Naive thymus-derived CD8-positive, alpha-beta T cell (primary cell): Measurements from ENCODE around the gene PLEKHG2. TPM values are rescaled to one million over a fixed set of nuclear protein-coding genes. Genes with fewer than 3 reads are reported as not detected.
A peak's percentile ranks its signal among the peaks of the same experiment; 100 is the strongest.

Source experiments
- ATAC-seq, 2 donors: fragments of 150-1000 bp; cut with Tn5 transposase in 1 of 2; sonication (Bioruptor Pico), chemical (Tn5 transposase) in 1 of 2; 1 replicate in 1 of 2; 2 replicates in 1 of 2; pipeline ENCODE4 v1.10.0; 2021; ENCODE audit warnings: mild to moderate bottlenecking in 2 of 2, moderate library complexity in 2 of 2
- POLR2A ChIA-PET: fragments of 350-600 bp; sonication (Branson Sonifier 250); formaldehyde crosslinking; loops from one replicate; lab custom pipeline; 2021; ENCODE audit warnings: antibody characterized with exemption; lab: Charles Lee
- DNase-seq, 10 donors: peaks; one replicate each; pipeline versions ENCODE4 v3.0.0 to v3.0.0-alpha.2; 2020 to 2022
- H3K27ac Mint-ChIP-seq, 10 donors: one replicate each; pipeline ENCODE4 v1.8.0; 2020 to 2022; ENCODE audit warnings: mild to moderate bottlenecking in 10 of 10, mixed read lengths in 10 of 10, moderate library complexity in 4 of 10, inconsistent platforms in 1 of 10
- H3K27me3 Mint-ChIP-seq, 5 donors: one replicate each; pipeline ENCODE4 v1.8.0; 2021 to 2022; ENCODE audit warnings: mixed read lengths in 5 of 5
- H3K36me3 Mint-ChIP-seq, 3 donors: one replicate each; pipeline ENCODE4 v1.8.0; 2020 to 2022; ENCODE audit warnings: mixed read lengths in 3 of 3, mild to moderate bottlenecking in 2 of 3, inconsistent platforms in 1 of 3
- H3K4me1 Mint-ChIP-seq, 4 donors: one replicate each; pipeline ENCODE4 v1.8.0; 2021 to 2022; ENCODE audit warnings: mixed read lengths in 4 of 4
- H3K4me3 Mint-ChIP-seq, 10 donors: one replicate each; pipeline ENCODE4 v1.8.0; 2020 to 2022; ENCODE audit warnings: mild to moderate bottlenecking in 10 of 10, mixed read lengths in 10 of 10, moderate library complexity in 6 of 10, inconsistent platforms in 1 of 10
- H3K9me3 Mint-ChIP-seq, 9 donors: one replicate each; pipeline ENCODE4 v1.8.0; 2020 to 2022; ENCODE audit warnings: mixed read lengths in 9 of 9, mild to moderate bottlenecking in 3 of 9, inconsistent platforms in 1 of 9, moderate library complexity in 1 of 9
- polyA plus RNA-seq, 3 donors: library from polyadenylated mRNA; unstranded; fragments of 300-500 nt; fragmentation: Illumina TruSeq; gene quantifications; one replicate each; pipeline ENCODE4 v1.2.3, GENCODE V29; 2021
- total RNA-seq, 8 experiments: library from RNA in 2 of 8; stranded (reverse) in 2 of 8; gene quantifications; one replicate each; pipeline ENCODE4 v1.2.3 and lab custom pipeline; 2021 to 2026

Gene PLEKHG2
- total and polyA plus RNA-seq, 5 experiments from 2014 or later = 4.2 to 23.8 (median 5.0) TPM

DNA sequence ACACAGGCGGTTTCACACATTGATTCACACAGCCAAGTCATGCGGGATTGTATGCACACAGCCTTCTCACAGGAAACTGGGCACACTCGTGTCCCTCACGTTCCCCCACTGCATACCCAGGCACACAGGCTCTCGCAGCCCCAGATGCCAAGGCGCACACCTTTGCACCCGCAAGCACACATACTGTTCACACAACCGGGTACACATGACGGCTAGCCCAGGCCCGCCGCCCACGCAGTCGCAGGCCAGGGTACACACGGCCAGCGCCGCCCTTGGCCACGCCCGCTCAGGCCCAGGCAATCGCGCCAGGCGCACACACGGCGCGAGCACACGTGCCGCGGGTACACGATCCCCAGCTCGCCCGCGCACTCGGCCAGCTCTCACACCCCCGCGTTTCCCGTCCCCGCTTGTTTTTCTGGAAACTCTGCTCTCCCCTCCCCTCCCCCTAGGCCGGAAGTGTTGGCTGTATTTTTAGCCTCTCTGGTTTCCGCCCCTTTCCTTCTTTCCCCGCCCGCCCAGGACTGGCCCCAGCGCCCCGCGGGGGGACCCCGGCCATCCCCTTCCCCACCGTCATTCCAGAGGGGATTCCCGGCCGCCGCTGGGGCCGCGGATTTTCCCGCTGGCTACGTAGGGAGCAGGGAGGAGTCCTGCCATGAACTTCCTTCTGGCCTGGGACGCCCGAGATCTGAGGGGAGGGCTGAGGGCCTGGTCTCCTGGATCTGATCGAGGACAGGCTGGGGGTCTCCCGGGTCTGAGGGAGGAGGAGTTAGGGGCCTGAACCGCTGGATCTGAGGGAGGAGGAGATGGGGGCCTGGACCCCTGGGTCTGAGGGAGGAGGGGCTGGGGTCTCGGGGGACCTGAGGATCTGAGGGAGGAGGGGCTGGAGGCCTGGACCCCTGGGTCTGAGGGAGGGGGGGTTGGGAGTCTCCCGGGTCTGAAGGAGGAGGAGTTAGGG is 9.8 kb upstream of the PLEKHG2 start:
- Mint-ChIP-seq H3K4me3 (peak overlapping the region; percentile 79 to 98 (median 87)), H3K36me3 (peaks cover 0 to 10% (median 5%) of the 10 kb centered on the region in 3 donors), H3K27ac (peak overlapping the region; percentile 94 to 100 (median 98)), H3K9me3 (no peaks in the 10 kb centered on the region), H3K27me3 (peaks cover 0 to 3% (median 0%) of the 10 kb centered on the region in 5 donors), H3K4me1 (peaks cover 29 to 72% (median 64%) of the 10 kb centered on the region in 4 donors)
- DNase-seq = peak; percentile 74 to 93 (median 82)
- POLR2A ChIA-PET = interaction anchor here (1.0 to 11.2 kb wide), 13 partner anchors 10 to 784 kb away, joined by 3 to 258 read pairs (median 7); partner anchors contain the start of genes EIF3K, GMFG, MED29 and PAF1
- peak in 1 of 2 donors; percentile 5 for ATAC-seq

GRCh38 chr19:39403331-39404312 is 8.8 kb upstream of the PLEKHG2 start:
- H3K27ac Mint-ChIP-seq = peak overlapping the region; percentile 94 to 100 (median 98)
- peak overlapping the region; percentile 79 to 98 (median 87) for H3K4me3 Mint-ChIP-seq
- ATAC-seq (peak; percentile 29 to 35), DNase-seq (peak; percentile 87 to 99 (median 94))
- peaks cover 29 to 69% (median 60%) of the 10 kb centered on the region in 4 donors for H3K4me1 Mint-ChIP-seq
- POLR2A ChIA-PET = interaction anchor here (0.7 to 11.2 kb wide), 9 partner anchors 9 to 1313 kb away, joined by 3 to 258 read pairs (median 7); partner anchors contain the start of genes COQ8B, ITPKC, MED29 and PAF1
- H3K27me3 Mint-ChIP-seq = peaks cover 0 to 3% (median 0%) of the 10 kb centered on the region in 5 donors
- peaks cover 2 to 16% (median 15%) of the 10 kb centered on the region in 3 donors for H3K36me3 Mint-ChIP-seq
- H3K9me3 Mint-ChIP-seq = no peaks in the 10 kb centered on the region

- H3K27ac Mint-ChIP-seq = peak overlapping the region; percentile 94 to 100 (median 98)
- peaks cover 0 to 3% (median 0%) of the 10 kb centered on the region in 5 donors for H3K27me3 Mint-ChIP-seq
- POLR2A ChIA-PET = interaction anchor here (0.6 to 11.2 kb wide), 13 partner anchors 8 to 574 kb away, joined by 3 to 258 read pairs (median 5); partner anchors contain the start of genes GMFG, MED29, PAF1 and PLEKHG2
- H3K4me3 Mint-ChIP-seq = peak overlapping the region; percentile 79 to 98 (median 92)
- peaks cover 6 to 19% (median 18%) of the 10 kb centered on the region in 3 donors for H3K36me3 Mint-ChIP-seq
- no peak for ATAC-seq
- H3K9me3 Mint-ChIP-seq = peaks cover 0 to 2% (median 0%) of the 10 kb centered on the region in 9 donors
- peak in 3 of 10 donors; percentile 22 to 39 (median 38) for DNase-seq
- peaks cover 29 to 69% (median 50%) of the 10 kb centered on the region in 4 donors for H3K4me1 Mint-ChIP-seq
Measured at GRCh38 chr19:39405261-39405957, 7.1 kb upstream of the PLEKHG2 start.

GRCh38 chr19:39405958-39406655 is 6.4 kb upstream of the PLEKHG2 start:
- ATAC-seq (peak; percentile 19 to 24), DNase-seq (peak in 9 of 10 donors; percentile 81 to 98 (median 94))
- H3K36me3 Mint-ChIP-seq = peaks cover 6 to 19% (median 18%) of the 10 kb centered on the region in 3 donors
- peaks cover 0 to 2% (median 0%) of the 10 kb centered on the region in 9 donors for H3K9me3 Mint-ChIP-seq
- peak overlapping the region; percentile 79 to 98 (median 92) for H3K4me3 Mint-ChIP-seq
- peaks cover 35 to 71% (median 51%) of the 10 kb centered on the region in 4 donors for H3K4me1 Mint-ChIP-seq
- H3K27ac Mint-ChIP-seq = peak overlapping the region; percentile 94 to 100 (median 98)
- H3K27me3 Mint-ChIP-seq = peaks cover 0 to 3% (median 0%) of the 10 kb centered on the region in 5 donors
- POLR2A ChIA-PET = interaction anchor here (0.8 to 9.1 kb wide), 9 partner anchors 9 to 554 kb away, joined by 3 to 183 read pairs (median 4); partner anchors contain the start of genes EID2B, GMFG, MED29 and PAF1

- POLR2A ChIA-PET = interaction anchor here (0.8 to 9.1 kb wide), 10 partner anchors 9 to 553 kb away, joined by 3 to 183 read pairs (median 10); partner anchors contain the start of genes EID2B, GMFG, MED29 and PAF1
- Mint-ChIP-seq H3K27me3 (peaks cover 0 to 4% (median 0%) of the 10 kb centered on the region in 5 donors), H3K4me1 (peaks cover 36 to 71% (median 51%) of the 10 kb centered on the region in 4 donors), H3K4me3 (peak within 1 kb of the TSS; percentile 79 to 98 (median 94)), H3K9me3 (peaks cover 0 to 2% (median 0%) of the 10 kb centered on the region in 9 donors), H3K36me3 (peaks cover 6 to 19% (median 18%) of the 10 kb centered on the region in 3 donors), H3K27ac (peak within 1 kb of the TSS; percentile 94 to 100 (median 98))
- ATAC-seq (peak; percentile 27 to 28), DNase-seq (peak; percentile 81 to 95 (median 89))
Measured at GRCh38 chr19:39406656-39407409, 5.6 kb upstream of the PLEKHG2 start, which contains the start of gene ZFP36. ZFP36 (plus strand) TSS chr19:39406847; CDS start chr19:39406905, 58 bp downstream.

- DNase-seq (peak in 1 of 10 donors; percentile 67), ATAC-seq (no peak)
- POLR2A ChIA-PET = interaction anchor here (1.1 to 9.1 kb wide), 7 partner anchors 10 to 125 kb away, joined by 3 to 183 read pairs (median 17); partner anchors contain the start of genes EID2B, GMFG, MED29 and PAF1
- Mint-ChIP-seq H3K27ac (peak overlapping the region; percentile 93 to 100 (median 98)), H3K4me3 (peak overlapping the region; percentile 79 to 98 (median 94)), H3K36me3 (peaks cover 6 to 21% (median 19%) of the 10 kb centered on the region in 3 donors), H3K9me3 (peaks cover 0 to 5% (median 0%) of the 10 kb centered on the region in 9 donors), H3K27me3 (peaks cover 0 to 8% (median 0%) of the 10 kb centered on the region in 5 donors), H3K4me1 (peaks cover 36 to 71% (median 51%) of the 10 kb centered on the region in 4 donors)
Measured at GRCh38 chr19:39407410-39407659, 5.1 kb upstream of the PLEKHG2 start.

DNA sequence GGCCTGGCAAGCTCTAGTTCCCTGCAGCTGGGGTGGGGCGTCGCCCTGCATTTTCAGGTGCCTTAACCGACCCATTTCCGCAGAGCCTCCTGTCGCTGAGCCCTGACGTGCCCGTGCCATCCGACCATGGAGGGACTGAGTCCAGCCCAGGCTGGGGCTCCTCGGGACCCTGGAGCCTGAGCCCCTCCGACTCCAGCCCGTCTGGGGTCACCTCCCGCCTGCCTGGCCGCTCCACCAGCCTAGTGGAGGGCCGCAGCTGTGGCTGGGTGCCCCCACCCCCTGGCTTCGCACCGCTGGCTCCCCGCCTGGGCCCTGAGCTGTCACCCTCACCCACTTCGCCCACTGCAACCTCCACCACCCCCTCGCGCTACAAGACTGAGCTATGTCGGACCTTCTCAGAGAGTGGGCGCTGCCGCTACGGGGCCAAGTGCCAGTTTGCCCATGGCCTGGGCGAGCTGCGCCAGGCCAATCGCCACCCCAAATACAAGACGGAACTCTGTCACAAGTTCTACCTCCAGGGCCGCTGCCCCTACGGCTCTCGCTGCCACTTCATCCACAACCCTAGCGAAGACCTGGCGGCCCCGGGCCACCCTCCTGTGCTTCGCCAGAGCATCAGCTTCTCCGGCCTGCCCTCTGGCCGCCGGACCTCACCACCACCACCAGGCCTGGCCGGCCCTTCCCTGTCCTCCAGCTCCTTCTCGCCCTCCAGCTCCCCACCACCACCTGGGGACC is 4.6 kb upstream of the PLEKHG2 start:
- Mint-ChIP-seq H3K36me3 (peaks cover 6 to 21% (median 19%) of the 10 kb centered on the region in 3 donors), H3K9me3 (peaks cover 0 to 5% (median 0%) of the 10 kb centered on the region in 9 donors), H3K27ac (peak overlapping the region; percentile 93 to 100 (median 98)), H3K27me3 (peaks cover 0 to 8% (median 0%) of the 10 kb centered on the region in 5 donors), H3K4me1 (peaks cover 36 to 67% (median 48%) of the 10 kb centered on the region in 4 donors), H3K4me3 (peak overlapping the region; percentile 79 to 98 (median 94))
- peak in 8 of 10 donors; percentile 52 to 93 (median 76) for DNase-seq
- POLR2A ChIA-PET = interaction anchor here (0.6 to 9.1 kb wide), 9 partner anchors 10 to 308 kb away, joined by 3 to 183 read pairs (median 9); partner anchors contain the start of genes GMFG, MED29, PAF1 and RPS16
- ATAC-seq = peak; percentile 4 to 6

DNA sequence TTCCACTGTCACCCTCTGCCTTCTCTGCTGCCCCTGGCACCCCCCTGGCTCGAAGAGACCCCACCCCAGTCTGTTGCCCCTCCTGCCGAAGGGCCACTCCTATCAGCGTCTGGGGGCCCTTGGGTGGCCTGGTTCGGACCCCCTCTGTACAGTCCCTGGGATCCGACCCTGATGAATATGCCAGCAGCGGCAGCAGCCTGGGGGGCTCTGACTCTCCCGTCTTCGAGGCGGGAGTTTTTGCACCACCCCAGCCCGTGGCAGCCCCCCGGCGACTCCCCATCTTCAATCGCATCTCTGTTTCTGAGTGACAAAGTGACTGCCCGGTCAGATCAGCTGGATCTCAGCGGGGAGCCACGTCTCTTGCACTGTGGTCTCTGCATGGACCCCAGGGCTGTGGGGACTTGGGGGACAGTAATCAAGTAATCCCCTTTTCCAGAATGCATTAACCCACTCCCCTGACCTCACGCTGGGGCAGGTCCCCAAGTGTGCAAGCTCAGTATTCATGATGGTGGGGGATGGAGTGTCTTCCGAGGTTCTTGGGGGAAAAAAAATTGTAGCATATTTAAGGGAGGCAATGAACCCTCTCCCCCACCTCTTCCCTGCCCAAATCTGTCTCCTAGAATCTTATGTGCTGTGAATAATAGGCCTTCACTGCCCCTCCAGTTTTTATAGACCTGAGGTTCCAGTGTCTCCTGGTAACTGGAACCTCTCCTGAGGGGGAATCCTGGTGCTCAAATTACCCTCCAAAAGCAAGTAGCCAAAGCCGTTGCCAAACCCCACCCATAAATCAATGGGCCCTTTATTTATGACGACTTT is 3.9 kb upstream of the PLEKHG2 start:
- peak in 6 of 10 donors; percentile 34 to 57 (median 48) for DNase-seq
- peaks cover 6 to 21% (median 19%) of the 10 kb centered on the region in 3 donors for H3K36me3 Mint-ChIP-seq
- H3K27ac Mint-ChIP-seq = peak overlapping the region; percentile 93 to 100 (median 98)
- H3K27me3 Mint-ChIP-seq = peaks cover 0 to 8% (median 0%) of the 10 kb centered on the region in 5 donors
- POLR2A ChIA-PET = interaction anchor here (0.6 to 9.1 kb wide), 13 partner anchors 7 to 308 kb away, joined by 3 to 183 read pairs (median 5); partner anchors contain the start of genes GMFG, MED29, PAF1 and RPS16
- H3K4me1 Mint-ChIP-seq = peaks cover 36 to 66% (median 49%) of the 10 kb centered on the region in 4 donors
- peak overlapping the region; percentile 79 to 98 (median 94) for H3K4me3 Mint-ChIP-seq
- no peak for ATAC-seq
- peaks cover 0 to 5% (median 0%) of the 10 kb centered on the region in 9 donors for H3K9me3 Mint-ChIP-seq
